GM21825 (cell line): Measurements from ENCODE around the gene FOXD4L5.
"Not testable (repeated sequence)": the region's sequence is repeated elsewhere in the genome, so short reads cannot be mapped to it uniquely, and the experiment has no call there.

ENCODE experiments used
- ATAC-seq: cut with Tn5 transposase; IDR thresholded peaks from one replicate; pipeline ENCODE4 v1.9.1; 2021; ENCODE audit warnings: mild to moderate bottlenecking, moderate library complexity; ENCODE audit not compliant: unreplicated experiment

Gene FOXD4L5

GRCh38 chr9:65285109-65285508, at the start of gene FOXD4L5:
Gene FOXD4L5, minus strand, starts transcription at chr9:65285209. Its CDS starts 832 bp downstream, at chr9:65284377.
- not testable (repeated sequence) for ATAC-seq

DNA sequence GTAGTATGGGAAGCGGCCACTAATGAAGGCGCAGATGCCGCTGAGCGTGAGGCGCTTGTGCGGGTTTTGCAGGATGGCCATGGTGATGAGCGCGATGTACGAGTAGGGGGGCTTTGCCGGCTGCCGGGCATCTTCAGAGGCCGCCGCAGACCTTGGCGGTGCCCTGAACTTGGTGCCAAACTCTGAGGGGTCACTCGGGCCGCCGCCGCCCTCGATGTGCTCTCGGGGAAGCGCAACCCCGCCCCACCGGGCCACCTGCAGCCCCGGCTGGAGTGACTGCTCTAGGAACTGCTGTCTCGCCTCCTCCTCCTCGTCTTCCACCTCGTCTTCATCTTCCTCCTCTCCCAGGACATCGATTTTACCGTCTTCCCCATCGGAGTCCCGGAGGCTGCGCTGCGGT, 1.1 kb downstream of the FOXD4L5 start:
- ATAC-seq, result not testable (repeated sequence)

GRCh38 chr9:65282976-65283375, 2.0 kb downstream of the FOXD4L5 start:
- ATAC-seq, result not testable (repeated sequence)
